Stimulated activated CD4-positive, alpha-beta T cell treated with anti-CD3 and anti-CD28 coated beads, Interleukin-2, amount 100 ng/mL, for 24 hours (primary cell): ENCODE data around the gene TFF2.

ENCODE experiments used
- DNase-seq, 2 donors: peaks; one replicate each; pipeline ENCODE4 v3.0.0-alpha.2; 2020

Gene TFF2, protein sequence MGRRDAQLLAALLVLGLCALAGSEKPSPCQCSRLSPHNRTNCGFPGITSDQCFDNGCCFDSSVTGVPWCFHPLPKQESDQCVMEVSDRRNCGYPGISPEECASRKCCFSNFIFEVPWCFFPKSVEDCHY

DNA sequence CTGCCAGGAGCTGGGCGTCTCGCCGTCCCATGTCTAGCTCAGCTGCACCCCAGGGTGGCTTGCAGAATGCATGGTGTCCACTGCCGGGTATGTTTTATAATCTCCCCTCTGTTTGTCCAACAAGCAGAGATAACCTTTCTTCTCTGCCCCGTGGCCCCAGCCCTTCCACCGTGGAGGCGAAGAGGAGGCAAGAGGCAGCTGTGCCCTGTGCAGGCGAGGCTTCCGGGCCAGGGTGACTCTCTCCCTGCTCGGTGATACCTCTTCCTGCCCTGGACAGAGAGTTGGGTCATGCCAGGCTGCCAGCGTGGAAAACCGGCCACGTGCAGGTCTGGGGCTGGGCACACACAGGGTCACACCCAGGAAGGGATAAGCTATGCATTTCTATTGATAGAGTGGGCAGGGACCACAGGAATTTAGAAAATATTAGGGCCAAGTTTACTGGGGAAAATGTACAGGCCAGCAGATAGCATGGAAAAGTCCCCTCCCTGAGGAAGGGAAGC, at the start of gene TFF2:
TFF2 (minus strand) TSS at position 68 of the 500 bp plus-strand sequence; CDS start at position 31, 37 bp downstream.
- DNase-seq: no peak

DNA sequence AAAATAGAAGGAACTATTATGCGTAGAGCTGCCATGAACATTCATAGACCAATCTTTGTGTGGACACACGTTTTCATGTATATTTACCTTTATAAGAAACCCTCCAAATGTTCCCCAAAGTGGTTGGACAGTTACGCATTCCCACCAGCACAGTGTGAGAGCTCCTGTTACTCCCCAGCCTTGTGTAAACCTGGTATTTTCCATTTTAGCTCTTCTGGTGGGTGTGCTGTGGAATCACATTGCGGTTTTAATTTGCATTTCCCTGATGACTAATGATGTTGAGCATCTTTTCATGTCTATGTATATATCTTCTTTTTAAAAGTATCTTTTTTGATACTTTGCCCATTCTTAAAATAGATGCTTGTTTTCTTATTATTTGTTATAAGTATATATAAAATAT, 49.7 kb upstream of the TFF2 start:
- DNase-seq: no peak

DNA sequence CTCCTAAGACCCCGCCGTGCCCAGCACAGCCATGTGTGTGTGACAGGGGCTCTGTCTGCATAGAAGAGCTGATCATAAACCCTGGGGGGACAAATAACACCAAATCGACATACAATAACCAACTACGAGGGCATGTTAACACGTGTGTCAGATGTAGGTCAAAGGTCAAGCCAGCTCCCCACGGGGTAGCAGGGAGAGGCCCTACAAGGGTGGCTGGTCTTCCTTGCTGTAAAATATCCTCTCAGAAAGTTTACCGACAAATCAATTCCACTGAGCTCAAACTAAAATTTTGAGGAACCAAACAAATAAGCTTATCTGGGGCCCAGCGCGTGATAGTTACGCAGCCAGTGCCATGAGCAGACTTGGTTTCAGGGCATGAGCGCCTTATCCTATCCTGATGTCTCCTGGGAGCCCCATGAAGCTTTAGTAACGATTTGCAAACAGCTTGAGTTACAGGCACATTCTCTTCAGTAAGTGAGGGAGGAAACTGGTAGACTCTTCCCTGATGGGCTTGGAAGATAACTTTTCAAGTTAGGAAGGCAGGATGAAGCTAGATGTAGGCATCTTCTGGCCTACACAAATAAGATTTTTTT, 47.7 kb upstream of the TFF2 start:
- DNase-seq: no peak

DNA sequence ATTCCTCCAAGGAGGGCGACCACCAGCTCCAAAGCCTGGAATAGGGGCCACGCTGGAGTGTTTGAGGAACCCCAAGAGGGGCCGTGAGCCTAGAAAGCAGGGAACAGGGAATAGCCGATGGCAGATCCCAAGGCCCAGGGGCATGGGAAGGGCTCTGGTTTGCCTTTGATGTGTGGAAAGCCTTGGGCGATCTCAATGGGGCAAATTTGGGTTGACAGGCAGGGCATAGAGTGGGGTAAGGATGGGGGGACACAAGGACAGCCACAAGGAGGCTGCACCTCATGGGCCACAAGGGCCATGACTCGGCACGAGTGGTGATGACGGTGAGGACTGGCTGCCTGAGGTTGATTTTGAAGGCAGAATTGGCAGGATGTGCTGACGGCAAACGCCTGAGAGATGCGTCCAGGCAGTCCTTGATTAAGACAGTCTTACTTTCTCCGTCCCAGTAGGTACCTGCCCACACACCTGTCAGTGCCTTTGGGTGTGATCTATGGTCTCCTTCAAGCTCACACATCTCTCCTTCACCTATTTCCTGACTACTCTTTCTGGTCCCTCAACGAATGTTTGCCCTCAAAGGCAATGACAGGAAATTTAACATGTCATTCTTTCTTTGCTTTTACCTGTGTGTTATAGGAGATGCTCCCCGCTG, 47.1 kb upstream of the TFF2 start:
- DNase-seq: no peak

DNA sequence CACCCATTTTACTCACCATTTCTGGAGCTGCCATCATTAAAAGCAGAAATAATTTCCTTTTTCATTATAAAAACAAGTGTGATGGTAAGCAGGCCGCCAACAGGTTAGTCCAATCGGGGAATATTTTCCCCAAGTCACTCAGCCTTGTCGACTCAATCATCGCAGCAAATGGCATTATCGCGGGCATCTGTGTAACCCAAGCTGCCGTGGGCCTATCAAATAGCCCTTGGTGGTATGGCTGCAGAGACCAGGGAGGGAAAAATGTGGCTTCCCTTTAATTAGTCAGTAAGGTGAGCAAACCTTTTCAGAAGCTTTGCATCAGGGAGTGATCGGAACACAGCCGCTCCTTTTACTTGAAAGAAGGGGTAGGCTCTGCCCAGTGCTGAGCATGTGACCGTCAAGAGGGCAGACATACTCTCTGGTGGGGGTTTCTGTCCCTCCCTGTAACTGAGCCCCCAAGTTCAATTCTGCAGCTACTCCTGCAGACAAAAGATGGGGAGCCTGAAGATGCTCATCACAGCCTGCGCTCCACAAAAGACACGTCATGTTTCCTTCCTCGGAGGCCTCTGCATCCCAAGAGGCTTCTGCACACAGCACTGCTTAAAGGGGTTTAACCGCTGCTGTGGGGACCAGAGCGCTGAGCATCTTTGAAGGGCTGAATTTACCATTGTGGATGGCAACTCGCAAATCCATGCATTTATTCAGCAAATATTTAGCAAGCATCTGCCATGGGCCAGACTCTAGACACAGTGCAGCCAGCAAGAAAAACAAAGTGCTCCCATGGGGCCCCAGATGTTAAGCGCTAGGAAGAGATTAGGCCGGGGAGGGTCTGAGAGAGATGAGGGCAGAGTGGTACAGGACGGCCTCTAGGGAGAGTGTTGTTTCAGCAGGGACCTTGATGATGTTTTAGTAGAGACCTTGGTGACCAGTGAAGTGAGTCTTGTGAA, 46.3 kb upstream of the TFF2 start:
- no peak for DNase-seq

DNA sequence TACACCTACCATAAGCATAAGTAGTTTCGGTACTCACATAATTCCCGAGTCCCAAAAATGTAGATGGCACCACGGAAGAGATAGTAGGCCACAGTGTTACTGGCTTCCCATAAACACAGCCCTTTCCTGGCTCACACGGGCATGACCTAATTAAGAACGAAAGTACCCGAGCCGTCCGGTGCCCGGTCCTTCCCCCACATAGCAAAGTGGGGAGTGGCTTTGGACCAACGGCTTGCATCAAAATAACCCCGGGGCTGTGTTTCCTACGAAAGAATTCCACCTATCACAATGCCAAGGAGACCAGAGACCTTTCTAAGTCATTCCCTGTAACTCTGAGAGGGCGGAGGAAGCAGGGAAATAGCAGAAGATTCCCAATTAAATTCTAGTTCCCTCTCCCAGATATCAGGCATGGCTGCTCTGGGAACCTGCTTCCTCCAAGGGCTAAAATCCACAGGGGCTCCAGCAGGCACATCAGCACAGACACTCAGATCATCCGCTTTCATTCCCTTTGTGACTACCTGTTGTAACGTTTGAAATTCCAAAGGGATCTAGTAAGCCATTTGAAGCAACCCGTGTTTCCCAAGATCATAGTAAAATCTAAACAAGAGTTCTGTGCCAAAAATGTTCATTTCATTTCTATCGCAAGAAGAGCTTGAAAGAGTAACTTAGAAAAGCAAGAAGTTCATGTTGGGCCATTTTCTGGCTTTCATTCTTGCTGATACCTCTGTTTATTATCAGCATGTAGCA, 45.3 kb upstream of the TFF2 start, which contains the start of gene TMPRSS3:
TMPRSS3 (minus strand) TSS at position 148 of the 747 bp plus-strand sequence. CDS start 635 bp downstream, outside the sequence.
- no peak for DNase-seq

DNA sequence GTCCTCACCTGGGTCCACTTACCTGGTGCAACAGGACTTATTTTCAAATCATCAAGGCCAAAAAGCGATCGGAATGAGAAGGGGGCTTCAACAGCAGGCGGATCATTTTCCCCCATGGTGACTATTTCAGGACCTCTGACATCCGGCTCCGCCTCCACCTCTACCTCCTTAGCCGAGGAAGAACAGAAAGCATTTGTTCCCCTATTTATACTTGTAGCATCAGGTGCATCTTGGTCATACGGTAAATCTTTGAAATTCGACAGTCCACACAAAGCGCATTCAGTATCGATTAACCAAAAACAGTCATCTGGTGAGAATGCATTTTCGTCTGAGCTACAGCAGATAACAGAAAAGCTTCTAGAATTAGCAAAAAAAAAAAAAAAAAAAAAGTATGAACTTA, 44.5 kb upstream of the TFF2 start:
- DNase-seq: no peak

DNA sequence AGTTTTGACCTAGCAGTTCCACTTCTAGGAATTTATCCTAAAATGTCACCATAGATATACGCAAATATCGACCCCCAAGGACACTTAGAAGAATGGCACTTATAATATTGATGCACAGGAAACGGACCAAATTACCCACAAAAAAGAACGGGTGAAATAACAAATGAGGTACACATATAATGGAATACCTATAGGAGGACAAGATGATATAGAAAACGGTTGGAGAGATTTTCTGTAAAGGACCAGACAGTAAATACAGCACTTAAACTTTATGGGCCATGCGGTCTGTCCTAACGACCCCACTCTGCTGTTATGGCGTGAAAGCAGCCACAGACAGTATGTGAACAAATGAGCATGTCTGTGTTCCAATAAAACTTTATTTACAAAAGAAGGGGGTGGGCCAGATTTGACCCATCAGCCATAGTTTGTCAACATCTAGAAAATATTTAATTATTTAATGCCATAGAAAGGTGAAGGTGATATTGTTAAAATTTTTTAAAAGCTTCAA, 42.7 kb upstream of the TFF2 start:
- no peak for DNase-seq

DNA sequence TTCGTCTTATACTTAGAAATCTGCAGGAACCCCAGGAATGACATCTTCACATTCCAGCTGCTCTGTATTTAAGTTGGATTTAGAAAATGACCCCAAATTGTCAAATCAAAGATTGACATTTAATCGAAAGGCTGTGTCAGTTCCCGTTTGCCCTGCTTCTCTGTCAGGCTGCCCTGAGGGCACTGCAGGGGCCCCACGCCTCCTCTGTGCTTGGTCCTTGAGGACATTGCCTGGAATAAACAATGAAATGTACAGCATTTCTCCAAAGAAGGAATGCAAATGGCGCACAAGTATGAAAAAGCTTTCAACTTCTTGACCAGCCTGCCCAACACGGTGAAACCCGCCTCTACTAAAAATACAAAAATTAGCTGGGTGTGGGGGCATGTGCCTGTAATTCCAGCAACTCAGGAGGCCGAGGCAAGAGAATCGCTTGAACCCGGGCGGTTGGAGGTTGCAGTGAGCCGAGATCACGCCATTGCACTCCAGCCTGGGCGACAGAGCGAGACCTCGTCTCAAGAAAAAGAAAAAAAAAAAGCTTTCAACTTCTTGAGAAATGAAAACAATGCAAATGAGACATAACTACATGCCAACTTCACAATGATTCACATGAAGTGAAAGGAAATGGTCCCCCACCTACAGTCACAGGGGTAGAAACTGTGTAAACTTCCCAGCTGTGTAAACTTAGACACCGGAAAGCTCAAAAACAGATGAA, 42.1 kb upstream of the TFF2 start:
- no peak for DNase-seq

DNA sequence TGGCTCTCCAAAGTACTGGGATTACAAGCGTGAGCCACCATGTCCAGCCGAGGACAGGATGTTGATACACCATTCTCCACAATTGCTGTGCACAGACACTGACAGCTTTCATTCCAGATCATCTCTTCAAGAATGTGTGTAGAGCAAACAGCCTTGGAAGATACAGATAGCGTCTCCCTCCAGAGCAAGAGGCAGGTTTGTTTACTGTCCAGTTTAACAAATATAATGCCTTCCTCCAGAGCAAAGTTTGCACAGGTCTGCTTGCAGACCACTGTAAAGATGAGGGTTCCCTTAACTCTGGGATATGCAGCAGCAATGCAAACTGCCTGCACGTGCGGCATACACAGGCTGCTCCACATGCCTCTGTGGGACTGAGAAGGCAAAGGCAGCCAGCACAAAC, 40.5 kb upstream of the TFF2 start:
- DNase-seq: no peak

DNA sequence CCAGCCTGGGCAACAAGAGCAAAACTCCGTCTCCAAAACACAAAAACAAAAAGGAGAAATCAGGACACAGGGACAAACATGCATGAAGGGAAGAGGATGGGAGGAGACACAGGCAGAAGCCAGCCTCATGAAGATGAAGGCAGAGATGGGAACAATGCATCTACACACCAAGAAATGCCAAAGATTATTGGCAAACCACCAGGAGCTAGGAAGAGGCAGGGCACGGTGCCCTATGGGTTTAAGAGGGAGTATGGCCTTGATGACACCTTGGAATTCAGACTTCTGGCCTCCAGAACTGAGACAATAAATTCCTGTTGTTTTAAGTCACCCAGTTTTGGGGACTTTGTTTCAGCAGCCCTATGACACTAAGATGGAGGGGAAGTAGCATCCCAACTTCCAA, 39.9 kb upstream of the TFF2 start:
- DNase-seq: no peak

DNA sequence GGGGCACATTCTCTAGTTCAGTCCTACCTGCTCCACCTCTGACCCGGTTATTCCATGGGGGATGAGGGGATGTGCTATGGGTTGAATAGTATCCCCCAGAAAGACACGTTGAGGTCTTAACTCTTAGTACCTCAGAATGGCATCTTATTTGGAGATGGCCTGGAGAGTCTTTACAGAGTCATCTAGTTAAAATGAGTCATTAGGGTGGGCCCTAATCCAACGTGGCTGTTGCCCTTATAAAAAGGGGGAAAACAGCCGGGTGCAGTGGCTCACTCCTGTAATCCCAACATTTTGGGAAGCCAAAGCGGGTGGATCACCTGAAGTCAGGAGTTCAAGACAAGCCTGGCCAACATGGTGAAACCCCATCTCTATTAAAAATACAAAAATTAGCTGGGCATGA, 39.4 kb upstream of the TFF2 start:
- no peak for DNase-seq

DNA sequence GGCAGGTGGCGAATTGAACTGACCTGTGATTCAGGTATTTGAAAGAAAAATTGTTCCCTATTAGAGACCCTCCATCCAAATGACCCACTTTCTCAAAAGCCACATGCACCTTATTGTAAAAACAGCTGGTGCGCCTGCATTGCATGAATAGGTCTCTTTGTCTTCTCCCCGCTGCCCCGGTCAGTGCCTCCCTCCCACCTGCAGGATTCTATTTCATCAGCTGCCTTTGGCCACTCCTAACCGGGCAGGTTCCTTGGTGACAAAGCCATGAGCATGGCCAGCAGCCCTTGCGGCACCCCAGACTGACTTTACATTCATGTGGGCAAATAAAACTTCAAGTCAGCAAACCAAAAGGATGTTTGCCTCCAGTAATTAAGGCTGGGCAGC, 38.6 kb upstream of the TFF2 start:
- DNase-seq: no peak

DNA sequence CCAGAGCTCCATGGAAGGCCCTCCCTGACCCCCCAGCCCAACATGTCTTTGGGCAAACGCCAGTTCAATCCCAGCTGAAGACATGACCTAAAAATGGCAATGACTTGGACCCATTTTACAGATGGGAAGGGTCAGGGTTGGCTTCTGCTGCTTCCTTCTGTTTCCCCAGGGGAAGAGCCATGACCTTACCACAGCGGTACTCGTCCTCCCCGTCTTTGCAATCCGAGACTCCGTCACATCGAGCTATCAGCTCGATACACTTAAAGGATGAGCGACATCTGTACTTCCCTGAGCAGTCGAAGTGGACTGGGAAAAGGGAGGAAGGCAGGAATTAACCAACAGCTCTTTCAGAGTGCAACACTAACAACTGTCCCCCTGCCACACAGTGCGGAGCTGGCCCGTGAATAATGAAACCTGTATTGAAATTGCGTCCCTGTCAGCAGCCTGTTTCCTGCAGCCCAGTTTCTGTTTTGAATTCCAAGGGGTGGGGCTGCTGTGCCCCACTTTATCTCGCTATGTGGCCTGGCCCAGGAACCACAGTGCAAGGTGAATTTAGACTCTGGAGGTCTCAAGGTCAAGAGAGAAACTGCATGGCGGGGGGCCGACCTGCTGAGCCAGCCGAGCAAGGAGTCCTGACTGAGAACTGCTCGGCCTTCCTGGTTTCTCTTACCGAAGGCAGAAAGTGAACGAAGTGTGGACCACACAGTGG, 38.1 kb upstream of the TFF2 start:
- no peak for DNase-seq

DNA sequence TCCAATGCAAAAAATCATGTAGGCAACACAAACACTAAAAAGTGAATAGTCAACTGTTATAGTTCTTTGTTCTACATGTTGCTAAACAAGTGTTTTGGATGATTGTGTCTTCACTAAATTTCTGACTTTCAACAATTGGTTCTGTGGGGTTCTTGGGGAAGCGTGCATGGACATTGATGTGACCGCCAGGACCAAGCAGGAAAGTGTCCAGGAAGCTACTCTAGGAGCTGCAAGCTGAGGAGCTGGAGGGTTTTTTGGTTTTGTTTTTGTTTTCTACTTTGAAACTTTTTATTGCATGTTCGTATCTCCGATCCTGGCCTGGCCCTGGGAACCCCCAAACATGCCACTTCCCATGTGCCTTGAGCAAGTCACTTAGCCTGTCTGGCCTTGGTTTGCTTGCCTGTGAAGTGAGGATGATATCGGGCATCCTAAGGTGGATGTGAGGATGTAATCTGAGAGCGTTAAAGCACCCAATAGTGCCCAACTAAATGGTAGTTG, 37.1 kb upstream of the TFF2 start:
- no peak for DNase-seq

DNA sequence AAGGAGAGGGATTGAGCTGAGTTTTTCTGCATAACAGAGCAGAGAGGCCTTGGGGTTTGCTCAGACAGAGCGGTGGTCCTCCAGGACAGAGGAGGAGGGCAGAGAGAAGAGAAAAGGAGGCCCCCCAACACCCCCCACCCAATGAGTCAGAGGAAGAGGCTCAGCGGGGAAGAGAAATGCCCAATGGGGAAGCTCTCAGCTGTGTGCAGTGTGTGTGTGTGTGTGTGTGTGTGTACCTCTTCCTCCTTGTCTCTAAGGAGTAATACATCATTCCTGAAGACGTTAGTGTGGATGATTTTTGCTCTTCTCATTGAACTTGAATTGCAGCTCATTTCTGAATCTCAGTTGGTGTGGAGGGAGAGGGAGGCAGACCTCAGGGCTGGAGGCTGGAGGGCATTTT, 36.4 kb upstream of the TFF2 start:
- no peak for DNase-seq

DNA sequence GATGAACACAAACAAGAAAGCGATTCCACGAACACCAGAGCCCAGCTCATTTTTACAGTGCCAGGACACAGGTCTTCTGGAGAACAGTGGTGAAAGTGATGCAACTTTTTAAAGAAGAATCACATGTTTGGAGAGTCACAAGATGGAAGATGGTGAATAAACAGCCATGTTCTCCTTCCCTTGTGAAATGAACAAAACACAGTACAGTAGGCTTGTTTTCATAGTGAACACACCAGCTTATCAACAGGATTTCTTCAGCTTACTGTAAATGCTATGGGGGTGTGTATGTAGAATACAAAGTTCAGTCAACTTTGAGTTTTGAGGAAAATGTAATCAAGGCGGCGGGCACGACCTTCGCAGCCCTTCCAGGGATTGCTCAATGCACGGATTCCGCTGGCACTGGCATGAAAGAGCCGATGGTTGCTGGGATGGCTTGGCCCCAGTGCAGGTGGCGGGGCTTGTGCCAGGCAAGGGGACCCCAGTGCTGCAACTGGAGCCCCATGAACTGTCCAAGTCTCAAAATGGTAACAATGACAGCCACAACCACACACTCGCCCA, 35.3 kb upstream of the TFF2 start:
- DNase-seq: no peak

DNA sequence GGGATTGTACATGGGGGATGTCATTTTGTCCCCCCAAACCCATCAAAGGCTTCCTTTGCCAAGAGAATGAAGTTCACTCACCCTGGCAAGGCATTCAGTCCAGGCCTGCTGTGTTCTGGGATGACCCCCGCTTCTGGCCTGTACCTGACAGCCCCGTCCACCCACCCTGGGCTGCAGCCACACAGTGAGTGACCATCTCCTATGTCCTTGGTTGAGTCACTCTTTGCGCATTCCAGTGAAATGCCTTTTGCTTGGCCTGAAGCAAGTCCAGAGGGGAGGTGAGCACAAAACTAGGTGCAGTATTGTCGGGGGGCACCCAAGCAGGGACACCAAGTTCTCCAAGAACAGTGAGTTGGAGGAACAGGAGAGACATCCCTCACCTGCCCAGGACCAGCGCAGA, 34.8 kb upstream of the TFF2 start:
- DNase-seq: no peak

DNA sequence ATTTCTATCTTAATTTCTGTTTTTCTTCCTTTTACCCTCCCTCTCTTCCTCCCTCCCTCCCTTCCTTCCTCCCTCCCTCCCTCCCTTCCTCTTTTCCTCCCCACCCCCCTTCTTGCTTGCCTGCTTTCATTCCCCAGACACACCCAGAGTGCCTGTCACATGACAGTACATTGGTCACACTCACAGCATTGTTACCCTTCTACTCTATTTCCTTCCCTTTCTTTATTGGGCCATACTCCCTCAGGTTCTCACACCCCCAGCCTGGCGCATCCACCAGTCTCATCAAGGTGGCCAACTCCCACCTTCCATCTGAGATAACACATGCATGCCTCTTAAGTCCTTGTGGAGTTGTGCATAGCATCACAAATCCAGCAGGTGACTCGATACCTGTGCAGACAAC, 34.2 kb upstream of the TFF2 start:
- DNase-seq: no peak

DNA sequence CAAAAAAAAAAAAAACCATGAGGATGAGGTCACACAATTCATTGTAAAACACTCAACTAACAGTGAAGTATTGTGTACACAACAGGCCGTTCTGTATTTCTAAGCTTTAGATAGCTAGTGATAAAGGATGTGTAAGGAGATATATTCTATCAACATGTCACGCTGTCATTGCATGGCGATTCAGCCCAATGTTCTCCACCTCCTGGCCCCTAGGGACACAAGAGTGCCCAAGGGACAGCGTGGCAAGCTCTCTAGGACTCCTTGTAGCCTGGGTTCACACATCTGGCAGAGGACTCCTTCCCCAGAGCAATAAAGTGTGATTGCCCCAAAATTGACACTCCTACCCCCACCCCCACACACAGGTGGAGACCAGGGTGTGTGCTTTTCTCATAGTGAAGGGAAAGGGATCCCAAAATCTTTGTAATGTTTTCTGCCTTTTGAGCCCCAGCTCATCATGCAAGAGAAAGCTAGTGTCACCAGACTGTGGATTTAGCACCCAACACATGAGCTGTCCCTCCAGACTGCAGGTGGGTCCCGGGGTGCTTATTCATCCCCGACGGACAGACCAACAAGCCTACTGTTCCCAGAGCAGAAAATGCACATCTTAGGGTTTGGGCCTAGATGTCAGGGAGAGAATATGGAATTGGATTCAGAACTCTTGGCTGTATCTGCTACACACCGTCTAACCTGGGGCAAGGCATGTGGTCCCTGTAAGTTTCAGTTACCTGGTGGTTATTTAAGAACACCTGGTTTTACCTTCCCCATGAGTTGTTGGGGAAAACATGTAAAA, 33.6 kb upstream of the TFF2 start:
- no peak for DNase-seq
